SK-N-SH (cell line): ENCODE results near the gene SFXN3. TPM values are rescaled to one million over a fixed set of nuclear protein-coding genes. Genes with fewer than 3 reads are reported as not detected.

Experiments
- CTCF ChIA-PET: fragments of 300-600, 350-600 bp; formaldehyde crosslinking; extraction: SDS; loops from one replicate; lab custom pipeline; 2021; lab: Yijun Ruan, JAX
- POLR2A ChIA-PET: fragments of 350-600 bp; sonication (Branson Sonifier 250); formaldehyde crosslinking; extraction: SDS; loops from one replicate; lab custom pipeline; 2020; ENCODE audit warnings: antibody characterized with exemption, inconsistent platforms; lab: Yijun Ruan, JAX
- DNase-seq: peaks from one replicate; pipeline ENCODE4 v3.0.0; 2012
- H2AFZ ChIP-seq: fragments of 200-600 bp; sonication (generic); 2 replicates; pipeline ENCODE4 v1.8.1; 2016; ENCODE audit warnings: antibody characterized with exemption, mild to moderate bottlenecking, low read depth
- H3F3A ChIP-seq: fragments of 200-600 bp; sonication (generic); replicated peaks from 2 replicates; pipeline ENCODE3; 2016; ENCODE audit warnings: antibody characterized with exemption, mild to moderate bottlenecking; ENCODE audit not compliant: insufficient read depth
- H3K27ac ChIP-seq, 2 experiments: fragments of 200-500 bp in 1 of 2; fragments of 200-600 bp in 1 of 2; sonication (Bioruptor generic) in 1 of 2; sonication (generic), shearing (Covaris generic) in 1 of 2; 2 replicates each; pipeline versions ENCODE4 v1.5.1 to v1.6.1; 2014 to 2016; ENCODE audit warnings: low read depth in 2 of 2, inconsistent platforms in 1 of 2, low read length in 1 of 2, mild to moderate bottlenecking in 1 of 2, mixed read lengths in 1 of 2
- H3K27me3 ChIP-seq: fragments of 200-600 bp; sonication (generic), shearing (Covaris generic); 2 replicates; pipeline ENCODE4 v1.6.1; 2016; ENCODE audit warnings: mixed run types; ENCODE audit not compliant: insufficient read depth
- H3K36me3 ChIP-seq, 2 experiments: fragments of 200-500 bp in 1 of 2; fragments of 200-600 bp in 1 of 2; sonication (Bioruptor generic) in 1 of 2; sonication (generic) in 1 of 2; replicated peaks in 1 of 2; 2 replicates each; pipeline versions ENCODE3 to v1.5.1; 2014 to 2016; ENCODE audit warnings: low read length in 1 of 2, mild to moderate bottlenecking in 1 of 2; ENCODE audit not compliant: insufficient read depth in 2 of 2, control insufficient read depth in 1 of 2
- H3K4me1 ChIP-seq, 2 experiments: fragments of 200-500 bp in 1 of 2; fragments of 200-600 bp in 1 of 2; sonication (Bioruptor generic) in 1 of 2; sonication (generic), shearing (Covaris generic) in 1 of 2; 2 replicates each; pipeline versions ENCODE4 v1.5.1 to v1.6.1; 2014 to 2016; ENCODE audit warnings: low read depth in 1 of 2, low read length in 1 of 2, mixed run types in 1 of 2; ENCODE audit not compliant: insufficient read depth in 2 of 2, control insufficient read depth in 1 of 2
- H3K4me2 ChIP-seq: fragments of 200-600 bp; sonication (generic), shearing (Covaris generic); 2 replicates; pipeline ENCODE4 v1.6.1; 2017; ENCODE audit warnings: mixed run types
- H3K4me3 ChIP-seq, 2 experiments: fragments of 200-500 bp in 1 of 2; fragments of 200-600 bp in 1 of 2; sonication (Bioruptor generic) in 1 of 2; sonication (generic), shearing (Covaris generic) in 1 of 2; 2 replicates each; pipeline versions ENCODE4 v1.5.1 to v1.8.1; 2014 to 2016; ENCODE audit warnings: low read depth in 2 of 2, inconsistent platforms in 1 of 2, low read length in 1 of 2, mild to moderate bottlenecking in 1 of 2, mixed read lengths in 1 of 2, moderate library complexity in 1 of 2
- H3K79me2 ChIP-seq: fragments of 200-600 bp; sonication (generic); 2 replicates; pipeline ENCODE4 v1.8.1; 2017; ENCODE audit warnings: mild to moderate bottlenecking; ENCODE audit not compliant: insufficient read depth
- H3K9ac ChIP-seq: fragments of 200-600 bp; sonication (generic); 2 replicates; pipeline ENCODE4 v1.6.1; 2017; ENCODE audit warnings: mixed run types
- H3K9me2 ChIP-seq: fragments of 200-600 bp; sonication (generic); 2 replicates; pipeline ENCODE4 v1.6.1; 2017; ENCODE audit warnings: mixed run types
- H3K9me3 ChIP-seq: fragments of 200-600 bp; sonication (generic); 2 replicates; pipeline ENCODE4 v1.6.1; 2017; ENCODE audit warnings: mixed run types, mild to moderate bottlenecking, moderate library complexity
- H4K20me1 ChIP-seq: fragments of 200-600 bp; sonication (generic); 2 replicates; pipeline ENCODE4 v1.6.1; 2017; ENCODE audit warnings: mild to moderate bottlenecking, mixed run types; ENCODE audit not compliant: insufficient read depth
- CHD2 ChIP-seq: fragments of 150-350 bp; IDR thresholded peaks from 2 replicates; pipeline ENCODE4 v1.6.1; 2018; ENCODE audit warnings: low read length; ENCODE audit not compliant: partially characterized antibody
- ELF1 ChIP-seq: IDR thresholded peaks from 2 replicates; pipeline ENCODE4 v1.4.0; 2012
- EP300 ChIP-seq, 2 experiments: IDR thresholded peaks; 2 replicates each; pipeline versions ENCODE4 v1.4.0 to v1.6.1; 2012; ENCODE audit warnings: borderline replicate concordance in 1 of 2, low read depth in 1 of 2, low read length in 1 of 2
- FOSL2 ChIP-seq: IDR thresholded peaks from 2 replicates; pipeline ENCODE4 v1.4.0; 2012; ENCODE audit warnings: low read depth, mild to moderate bottlenecking, moderate library complexity, borderline replicate concordance
- JUND ChIP-seq: IDR thresholded peaks from 2 replicates; pipeline ENCODE4 v1.4.0; 2012
- MXI1 ChIP-seq: IDR thresholded peaks from 2 replicates; pipeline ENCODE4 v1.6.1; 2012; ENCODE audit warnings: mild to moderate bottlenecking, low read depth, low read length, improper control_type of control experiment
- NRF1 ChIP-seq: IDR thresholded peaks from 2 replicates; pipeline ENCODE4 v1.6.1; 2012; ENCODE audit warnings: low read depth, mild to moderate bottlenecking, low read length
- POLR2AphosphoS5 ChIP-seq: IDR thresholded peaks from 2 replicates; pipeline ENCODE4 v1.6.1; 2012; ENCODE audit warnings: low read depth, low read length
- RAD21 ChIP-seq: IDR thresholded peaks from 2 replicates; pipeline ENCODE4 v1.6.1; 2012; ENCODE audit warnings: mild to moderate bottlenecking, low read length
- WGBS: methylation state at CpG from one replicate; pipeline ENCODE4 v1.1.6; 2017; ENCODE audit warnings: low lambda C conversion rate; 5-methylcytosine and 5-hydroxymethylcytosine counted together
- polyA plus RNA-seq, 3 experiments: library from polyadenylated mRNA; depleted of rRNA; stranded (reverse); fragments of >200 nt; gene quantifications; 2 replicates each; pipeline ENCODE4 v1.2.3, GENCODE V29; 2012
- TF ChIP-seq, protein P1 (sequence below): fragments of 150-350 bp; IDR thresholded peaks from 2 replicates; pipeline ENCODE4 v1.6.1; 2016; ENCODE audit warnings: mild to moderate bottlenecking, low read depth, low read length
- TF ChIP-seq, protein P2 (sequence below): IDR thresholded peaks from 2 replicates; pipeline ENCODE4 v1.6.1; 2012; ENCODE audit warnings: mild to moderate bottlenecking, low read depth, low read length, moderate library complexity
- TF ChIP-seq, protein P3 (sequence below): IDR thresholded peaks from 2 replicates; pipeline ENCODE4; 2012
- TF ChIP-seq, protein P4 (sequence below): IDR thresholded peaks from 2 replicates; pipeline ENCODE4 v1.4.0; 2012; ENCODE audit warnings: low read depth

Gene SFXN3, protein sequence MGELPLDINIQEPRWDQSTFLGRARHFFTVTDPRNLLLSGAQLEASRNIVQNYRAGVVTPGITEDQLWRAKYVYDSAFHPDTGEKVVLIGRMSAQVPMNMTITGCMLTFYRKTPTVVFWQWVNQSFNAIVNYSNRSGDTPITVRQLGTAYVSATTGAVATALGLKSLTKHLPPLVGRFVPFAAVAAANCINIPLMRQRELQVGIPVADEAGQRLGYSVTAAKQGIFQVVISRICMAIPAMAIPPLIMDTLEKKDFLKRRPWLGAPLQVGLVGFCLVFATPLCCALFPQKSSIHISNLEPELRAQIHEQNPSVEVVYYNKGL
- polyA plus RNA-seq (2012; rRNA removed) = 142 and 229 TPM in 2 replicates
- polyA plus RNA-seq (2012; cell fraction: cytosol; rRNA removed) = 44.8 and 65.6 TPM in 2 replicates
- 1,157 and 1,277 TPM in 2 replicates for polyA plus RNA-seq (2012; cell fraction: nucleus; rRNA removed)

DNA sequence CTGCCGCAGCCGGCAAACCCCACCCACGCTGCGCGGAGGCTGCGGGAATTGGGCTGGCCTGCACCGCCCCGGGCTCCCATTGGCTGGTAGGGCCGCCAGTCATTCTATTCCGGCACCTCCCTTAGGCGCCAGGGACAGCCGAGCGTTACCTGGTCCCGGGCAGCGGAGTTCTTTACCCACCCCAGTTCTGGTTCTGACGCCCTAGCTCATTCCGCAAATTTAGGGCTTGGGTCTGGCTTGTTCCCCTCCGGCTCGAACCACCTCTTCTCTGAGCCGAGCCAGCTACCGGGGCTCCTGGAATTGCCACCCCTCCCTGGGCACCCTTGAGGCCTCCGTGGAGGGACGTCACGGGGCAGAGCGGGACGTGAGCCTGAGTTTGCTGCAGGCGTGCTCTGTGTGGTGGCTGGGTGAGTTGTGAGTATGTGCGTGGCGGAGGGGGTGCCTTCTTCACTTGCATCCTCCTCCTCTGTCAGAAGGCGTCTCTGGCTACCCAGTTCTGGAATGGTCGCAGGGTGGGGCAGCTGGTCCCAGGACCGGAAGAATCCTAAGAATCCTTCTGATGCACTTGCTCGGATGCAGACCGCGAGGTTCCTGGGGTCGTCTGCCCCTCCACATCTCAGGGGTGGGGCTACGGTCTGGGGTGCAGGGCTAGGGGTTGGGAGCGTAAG lies at the start of gene SFXN3, which contains the start of gene PDZD7:
TSS of gene SFXN3 (plus strand) at position 107 of the 668 bp plus-strand sequence. CDS start 3,461 bp downstream, outside the sequence.
TSS of gene PDZD7 (minus strand) at position 2 of the 668 bp plus-strand sequence. CDS start 910 bp downstream, outside the sequence.
- no peaks in the 10 kb centered on the region for H3K27me3 ChIP-seq
- peak within 1 kb of the TSS; percentile 89 for H2AFZ ChIP-seq
- peak within 1 kb of the TSS; percentile 94 for H3K4me2 ChIP-seq
- ChIA-PET POLR2A (interaction anchor here (1.2 to 2.7 kb wide), 4 partner anchors 12 to 44 kb away, joined by 3 to 16 read pairs (median 6); partner anchors contain the start of genes LZTS2 and MRPL43), CTCF (interaction anchor here (0.7 to 15.0 kb wide), 14 partner anchors 10 to 360 kb away, joined by 3 to 198 read pairs (median 8); partner anchors contain the start of gene LZTS2)
- peak within 1 kb of the TSS; percentile 84 to 98 for H3K4me3 ChIP-seq
- peaks cover 7 to 43% of the 10 kb centered on the region in 2 experiments; a peak in 2 of 4 replicates for H3K4me1 ChIP-seq
- peak within 1 kb of the TSS; percentile 98 to 99 for H3K27ac ChIP-seq
- no peaks in the 10 kb centered on the region for H3K9me3 ChIP-seq
- peaks cover 32% of the 10 kb centered on the region for H4K20me1 ChIP-seq
- H3K9me2 ChIP-seq = no peaks in the 10 kb centered on the region
- H3K79me2 ChIP-seq = peaks cover 41% of the 10 kb centered on the region
- no peak for TF ChIP-seq EP300 (IDR thresholded peaks at IDR 0.05; ENCODE audit: borderline replicate concordance in 1 of 2, low read depth in 1 of 2, low read length in 1 of 2)
- TF ChIP-seq ELF1 = 0 out of 2 replicates have a peak, but pooled peaks have one; percentile 19
- TF ChIP-seq, protein P1, sequence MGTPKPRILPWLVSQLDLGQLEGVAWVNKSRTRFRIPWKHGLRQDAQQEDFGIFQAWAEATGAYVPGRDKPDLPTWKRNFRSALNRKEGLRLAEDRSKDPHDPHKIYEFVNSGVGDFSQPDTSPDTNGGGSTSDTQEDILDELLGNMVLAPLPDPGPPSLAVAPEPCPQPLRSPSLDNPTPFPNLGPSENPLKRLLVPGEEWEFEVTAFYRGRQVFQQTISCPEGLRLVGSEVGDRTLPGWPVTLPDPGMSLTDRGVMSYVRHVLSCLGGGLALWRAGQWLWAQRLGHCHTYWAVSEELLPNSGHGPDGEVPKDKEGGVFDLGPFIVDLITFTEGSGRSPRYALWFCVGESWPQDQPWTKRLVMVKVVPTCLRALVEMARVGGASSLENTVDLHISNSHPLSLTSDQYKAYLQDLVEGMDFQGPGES = peak; percentile 81
- TF ChIP-seq, protein P2, sequence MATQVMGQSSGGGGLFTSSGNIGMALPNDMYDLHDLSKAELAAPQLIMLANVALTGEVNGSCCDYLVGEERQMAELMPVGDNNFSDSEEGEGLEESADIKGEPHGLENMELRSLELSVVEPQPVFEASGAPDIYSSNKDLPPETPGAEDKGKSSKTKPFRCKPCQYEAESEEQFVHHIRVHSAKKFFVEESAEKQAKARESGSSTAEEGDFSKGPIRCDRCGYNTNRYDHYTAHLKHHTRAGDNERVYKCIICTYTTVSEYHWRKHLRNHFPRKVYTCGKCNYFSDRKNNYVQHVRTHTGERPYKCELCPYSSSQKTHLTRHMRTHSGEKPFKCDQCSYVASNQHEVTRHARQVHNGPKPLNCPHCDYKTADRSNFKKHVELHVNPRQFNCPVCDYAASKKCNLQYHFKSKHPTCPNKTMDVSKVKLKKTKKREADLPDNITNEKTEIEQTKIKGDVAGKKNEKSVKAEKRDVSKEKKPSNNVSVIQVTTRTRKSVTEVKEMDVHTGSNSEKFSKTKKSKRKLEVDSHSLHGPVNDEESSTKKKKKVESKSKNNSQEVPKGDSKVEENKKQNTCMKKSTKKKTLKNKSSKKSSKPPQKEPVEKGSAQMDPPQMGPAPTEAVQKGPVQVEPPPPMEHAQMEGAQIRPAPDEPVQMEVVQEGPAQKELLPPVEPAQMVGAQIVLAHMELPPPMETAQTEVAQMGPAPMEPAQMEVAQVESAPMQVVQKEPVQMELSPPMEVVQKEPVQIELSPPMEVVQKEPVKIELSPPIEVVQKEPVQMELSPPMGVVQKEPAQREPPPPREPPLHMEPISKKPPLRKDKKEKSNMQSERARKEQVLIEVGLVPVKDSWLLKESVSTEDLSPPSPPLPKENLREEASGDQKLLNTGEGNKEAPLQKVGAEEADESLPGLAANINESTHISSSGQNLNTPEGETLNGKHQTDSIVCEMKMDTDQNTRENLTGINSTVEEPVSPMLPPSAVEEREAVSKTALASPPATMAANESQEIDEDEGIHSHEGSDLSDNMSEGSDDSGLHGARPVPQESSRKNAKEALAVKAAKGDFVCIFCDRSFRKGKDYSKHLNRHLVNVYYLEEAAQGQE = no peak
- TF ChIP-seq CHD2 = peak; percentile 73
- TF ChIP-seq, protein P3, sequence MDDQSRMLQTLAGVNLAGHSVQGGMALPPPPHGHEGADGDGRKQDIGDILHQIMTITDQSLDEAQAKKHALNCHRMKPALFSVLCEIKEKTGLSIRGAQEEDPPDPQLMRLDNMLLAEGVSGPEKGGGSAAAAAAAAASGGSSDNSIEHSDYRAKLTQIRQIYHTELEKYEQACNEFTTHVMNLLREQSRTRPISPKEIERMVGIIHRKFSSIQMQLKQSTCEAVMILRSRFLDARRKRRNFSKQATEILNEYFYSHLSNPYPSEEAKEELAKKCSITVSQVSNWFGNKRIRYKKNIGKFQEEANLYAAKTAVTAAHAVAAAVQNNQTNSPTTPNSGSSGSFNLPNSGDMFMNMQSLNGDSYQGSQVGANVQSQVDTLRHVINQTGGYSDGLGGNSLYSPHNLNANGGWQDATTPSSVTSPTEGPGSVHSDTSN = peak; percentile 100
- no peak for TF ChIP-seq FOSL2
- TF ChIP-seq, protein P4, sequence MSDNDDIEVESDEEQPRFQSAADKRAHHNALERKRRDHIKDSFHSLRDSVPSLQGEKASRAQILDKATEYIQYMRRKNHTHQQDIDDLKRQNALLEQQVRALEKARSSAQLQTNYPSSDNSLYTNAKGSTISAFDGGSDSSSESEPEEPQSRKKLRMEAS = peak; percentile 48; the same call in 1 of the 2 replicates
- TF ChIP-seq NRF1 = peak; percentile 64
- no peak for TF ChIP-seq POLR2AphosphoS5
- TF ChIP-seq MXI1 = peak; percentile 48; the same call in 1 of the 2 replicates
- no peak for TF ChIP-seq JUND
- TF ChIP-seq RAD21 = no peak
- peaks cover 18% of the 10 kb centered on the region for H3F3A ChIP-seq
- under 1% methylated on average over 23 of the region's 38 CpGs for WGBS
- H3K36me3 ChIP-seq = peaks cover 15 to 18% of the 10 kb centered on the region in 2 experiments
- DNase-seq = peak; percentile 97
- H3K9ac ChIP-seq = peak within 1 kb of the TSS; percentile 96
